ENCODE results near the gene GATAD2A.

- TF ChIP-seq POLR2AphosphoS5 (IDR thresholded peaks at IDR 0.05; ENCODE audit: low read length), result no peak
- no peak for TF ChIP-seq CHD2 (IDR thresholded peaks at IDR 0.05; ENCODE audit: borderline replicate concordance, low read depth, low read length)
- TF ChIP-seq MXI1 (IDR thresholded peaks at IDR 0.05; ENCODE audit: low read depth, low read length), result no peak
- TF ChIP-seq CTCF (IDR thresholded peaks at IDR 0.05 in 2 of 3, conservative IDR thresholded peaks at IDR 0.05 in 1 of 3; ENCODE audit: control insufficient read depth in 2 of 3, extremely low read depth in 1 of 3, insufficient read depth in 1 of 3, low read depth in 3 of 3, low read length in 3 of 3), result no peak
- TF ChIP-seq POLR2A (IDR thresholded peaks at IDR 0.05; ENCODE audit: low read depth, low read length), result no peak
Measured at GRCh38 chr19:19477705-19478383, 72.4 kb downstream of the GATAD2A start.

All from GM12878 (cell line).